ENCODE data around the gene C10orf90.

DNA sequence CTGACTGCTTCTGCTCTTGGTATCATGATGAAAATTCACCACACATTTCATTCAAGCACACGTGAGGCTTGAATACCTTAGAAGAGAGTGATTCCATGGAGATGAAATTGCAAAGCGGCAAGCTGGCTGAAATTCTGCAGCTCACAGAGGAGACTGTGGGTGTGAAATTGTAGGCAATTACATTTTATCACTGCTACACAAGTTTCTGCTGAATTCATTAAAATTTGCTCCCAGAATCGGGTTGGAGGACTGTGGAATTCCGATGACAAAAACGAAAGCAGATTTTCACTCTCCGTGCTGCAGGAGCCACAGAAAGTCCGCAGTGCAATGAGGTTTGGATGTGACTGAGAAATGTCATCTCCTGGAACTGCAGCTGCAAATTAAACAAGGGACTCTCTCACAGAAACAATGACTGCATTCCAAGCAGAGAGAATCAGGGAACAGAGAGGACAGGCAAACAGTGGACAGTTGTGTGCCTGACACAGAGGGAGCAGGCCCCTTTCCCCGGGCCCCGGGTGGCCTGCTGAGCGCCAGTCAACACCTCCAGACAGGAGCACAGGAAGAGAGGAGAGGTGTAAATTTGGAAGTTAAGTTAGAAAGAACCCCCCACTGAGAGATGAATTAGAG is 109.1 kb downstream of the C10orf90 start:
- TF ChIP-seq POLR2AphosphoS5 (IDR thresholded peaks at IDR 0.05; ENCODE audit: low read depth, low read length) (no peak), SIN3A (IDR thresholded peaks at IDR 0.05; ENCODE audit: borderline replicate concordance, insufficient read depth, low read length) (no peak), TAF1 (IDR thresholded peaks at IDR 0.05; ENCODE audit: borderline replicate concordance, insufficient read depth, low read length) (no peak), FOXP2 (optimal IDR thresholded peaks at IDR 0.05; ENCODE audit: borderline replicate concordance, extremely low read depth, extremely low read length, insufficient read depth) (no peak)
- TF ChIP-seq, protein P1, sequence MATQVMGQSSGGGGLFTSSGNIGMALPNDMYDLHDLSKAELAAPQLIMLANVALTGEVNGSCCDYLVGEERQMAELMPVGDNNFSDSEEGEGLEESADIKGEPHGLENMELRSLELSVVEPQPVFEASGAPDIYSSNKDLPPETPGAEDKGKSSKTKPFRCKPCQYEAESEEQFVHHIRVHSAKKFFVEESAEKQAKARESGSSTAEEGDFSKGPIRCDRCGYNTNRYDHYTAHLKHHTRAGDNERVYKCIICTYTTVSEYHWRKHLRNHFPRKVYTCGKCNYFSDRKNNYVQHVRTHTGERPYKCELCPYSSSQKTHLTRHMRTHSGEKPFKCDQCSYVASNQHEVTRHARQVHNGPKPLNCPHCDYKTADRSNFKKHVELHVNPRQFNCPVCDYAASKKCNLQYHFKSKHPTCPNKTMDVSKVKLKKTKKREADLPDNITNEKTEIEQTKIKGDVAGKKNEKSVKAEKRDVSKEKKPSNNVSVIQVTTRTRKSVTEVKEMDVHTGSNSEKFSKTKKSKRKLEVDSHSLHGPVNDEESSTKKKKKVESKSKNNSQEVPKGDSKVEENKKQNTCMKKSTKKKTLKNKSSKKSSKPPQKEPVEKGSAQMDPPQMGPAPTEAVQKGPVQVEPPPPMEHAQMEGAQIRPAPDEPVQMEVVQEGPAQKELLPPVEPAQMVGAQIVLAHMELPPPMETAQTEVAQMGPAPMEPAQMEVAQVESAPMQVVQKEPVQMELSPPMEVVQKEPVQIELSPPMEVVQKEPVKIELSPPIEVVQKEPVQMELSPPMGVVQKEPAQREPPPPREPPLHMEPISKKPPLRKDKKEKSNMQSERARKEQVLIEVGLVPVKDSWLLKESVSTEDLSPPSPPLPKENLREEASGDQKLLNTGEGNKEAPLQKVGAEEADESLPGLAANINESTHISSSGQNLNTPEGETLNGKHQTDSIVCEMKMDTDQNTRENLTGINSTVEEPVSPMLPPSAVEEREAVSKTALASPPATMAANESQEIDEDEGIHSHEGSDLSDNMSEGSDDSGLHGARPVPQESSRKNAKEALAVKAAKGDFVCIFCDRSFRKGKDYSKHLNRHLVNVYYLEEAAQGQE (IDR thresholded peaks at IDR 0.05; ENCODE audit: insufficient read depth in 1 of 2, low read depth in 2 of 2, low read length in 2 of 2): no peak
